ENCODE data around the gene LPGAT1. TPM values are rescaled to one million over a fixed set of nuclear protein-coding genes. Genes with fewer than 3 reads are reported as not detected.
"Not testable (repeated sequence)": the region's sequence is repeated elsewhere in the genome, so short reads cannot be mapped to it uniquely, and the experiment has no call there.

Gene LPGAT1
- total RNA-seq, 5 donors from 2014 or later (not counting 1 experiment from before 2014, with no cell fraction given), result 20.8 to 47.1 (median 31.4) TPM

DNA sequence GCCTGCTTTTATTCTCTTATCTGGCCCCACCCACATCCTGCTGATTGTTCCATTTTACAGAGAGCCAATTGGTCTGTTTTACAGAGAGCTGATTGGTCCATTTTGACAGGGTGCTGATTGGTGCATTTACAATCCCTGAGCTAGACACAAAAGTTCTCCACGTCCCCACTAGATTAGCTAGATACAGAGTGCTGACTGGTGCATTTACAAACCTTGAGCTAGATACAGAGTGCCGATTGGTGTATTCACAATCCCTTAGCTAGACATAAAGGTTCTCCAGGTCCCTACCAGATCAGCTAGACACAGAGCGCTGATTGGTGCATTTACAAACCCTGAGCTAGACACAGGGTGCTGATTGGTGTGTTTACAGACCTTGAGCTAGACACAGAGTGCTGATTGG, 43.2 kb upstream of the LPGAT1 start:
- not testable (repeated sequence) for H3K9me3 ChIP-seq

DNA sequence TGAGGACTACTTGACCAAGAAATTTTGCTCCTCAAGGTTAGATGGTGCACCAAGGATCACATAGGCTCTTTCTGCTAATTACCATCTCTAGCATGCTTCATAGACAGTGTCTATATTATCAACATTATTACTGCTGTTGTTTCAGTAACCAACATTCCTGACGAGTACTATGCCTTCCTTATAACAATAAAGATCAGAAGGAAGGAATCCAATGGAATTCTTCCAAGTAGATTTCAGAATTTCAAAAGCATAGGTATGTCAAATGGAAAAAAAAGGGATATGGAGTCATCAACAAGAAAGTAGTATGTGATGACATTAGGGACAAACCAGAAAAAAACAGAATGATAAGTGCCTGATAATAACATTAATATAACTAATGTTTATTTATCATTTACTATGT, 39.6 kb upstream of the LPGAT1 start:
- DNase-seq (no peak), ATAC-seq (replicated peaks in 1 of 4) (no peak)
- H3K9me3 ChIP-seq, result no peaks in the 10 kb centered on the region
- Mint-ChIP-seq H3K36me3 (peaks cover 11% of the 10 kb centered on the region), H3K4me3 (no peak overlapping the region), H3K9me3 (peaks cover 0 to 21% (median 19%) of the 10 kb centered on the region in 3 donors), H3K27me3 (peaks cover 8 to 9% of the 10 kb centered on the region in 2 donors), H3K27ac (no peak overlapping the region), H3K4me1 (no peaks in the 10 kb centered on the region)
- H3K27ac ChIP-seq (ENCODE audit: low read length), result no peak overlapping the region
- ChIA-PET CTCF (no interaction called here), POLR2A (no interaction called here)
- no peaks in the 10 kb centered on the region for H3K4me1 ChIP-seq (ENCODE audit: control insufficient read depth in 1 of 2, extremely low read depth in 1 of 2, insufficient read depth in 2 of 2, low read length in 2 of 2)
- H3K27me3 ChIP-seq (replicated peaks in 1 of 2; ENCODE audit: control insufficient read depth in 2 of 2, extremely low read depth in 1 of 2, insufficient read depth in 2 of 2, low read length in 1 of 2), result peaks cover 0 to 7% of the 10 kb centered on the region in 2 experiments
- no CpG with 5 or more reads among the region's 1 CpG for WGBS (ENCODE audit: insufficient coverage)
- H3K4me3 ChIP-seq (ENCODE audit: control insufficient read depth in 1 of 2, extremely low read depth in 1 of 2, low read length in 1 of 2), result no peak overlapping the region
- no peaks in the 10 kb centered on the region for H3K36me3 ChIP-seq (ENCODE audit: control insufficient read depth in 2 of 2, extremely low read depth in 1 of 2, insufficient read depth in 1 of 2, low read length in 1 of 2)

More for the DNA sequence above, 43.2 kb upstream of the LPGAT1 start:
- no CpG with 5 or more reads among the region's 3 CpGs for WGBS (ENCODE audit: insufficient coverage)
- H3K4me3 ChIP-seq (ENCODE audit: control insufficient read depth in 1 of 2, extremely low read depth in 1 of 2, low read length in 1 of 2); ATAC-seq (replicated peaks in 1 of 4); H3K27ac Mint-ChIP-seq; H3K36me3 Mint-ChIP-seq; DNase-seq; H3K36me3 ChIP-seq (ENCODE audit: control insufficient read depth in 2 of 2, extremely low read depth in 1 of 2, insufficient read depth in 1 of 2, low read length in 1 of 2); CTCF ChIA-PET; H3K9me3 Mint-ChIP-seq; H3K4me3 Mint-ChIP-seq; H3K4me1 ChIP-seq (ENCODE audit: control insufficient read depth in 1 of 2, extremely low read depth in 1 of 2, insufficient read depth in 2 of 2, low read length in 2 of 2); H3K4me1 Mint-ChIP-seq; POLR2A ChIA-PET; H3K27ac ChIP-seq (ENCODE audit: low read length): not testable (repeated sequence)
- H3K27me3 Mint-ChIP-seq, result peaks cover 8 to 10% of the 10 kb centered on the region in 2 donors
- peaks cover 0 to 10% of the 10 kb centered on the region in 2 experiments for H3K27me3 ChIP-seq (replicated peaks in 1 of 2; ENCODE audit: control insufficient read depth in 2 of 2, extremely low read depth in 1 of 2, insufficient read depth in 2 of 2, low read length in 1 of 2)

DNA sequence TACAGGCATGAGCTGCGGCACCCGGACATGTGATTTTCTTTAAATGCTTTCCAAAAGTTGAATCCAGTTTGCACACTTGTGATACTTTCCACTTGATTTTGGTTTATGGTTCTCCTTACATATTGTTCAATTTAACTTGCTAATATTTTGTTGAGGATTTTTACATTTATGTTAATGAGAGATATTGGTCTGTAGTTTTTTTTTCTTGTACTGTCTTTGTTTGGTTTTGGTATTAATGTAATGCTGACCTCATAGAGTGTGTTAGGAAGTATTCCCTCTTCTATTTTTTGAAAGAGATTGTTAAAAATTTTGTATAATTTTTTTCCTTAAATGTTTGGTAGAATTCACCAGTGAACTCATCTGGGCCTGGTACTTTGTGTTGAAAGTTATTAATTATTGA, 34.6 kb upstream of the LPGAT1 start:
- H3K4me1 Mint-ChIP-seq, result peaks cover 0 to 6% (median 2%) of the 10 kb centered on the region in 3 donors
- peaks cover 11% of the 10 kb centered on the region for H3K36me3 Mint-ChIP-seq
- peaks cover 0 to 26% (median 19%) of the 10 kb centered on the region in 3 donors for H3K9me3 Mint-ChIP-seq
- no peak overlapping the region for H3K27ac Mint-ChIP-seq
- ChIA-PET CTCF (interaction anchor here in 1 of 2 donors (0.6 kb wide), 1 partner anchor 500 kb away, joined by 4 read pairs; no protein-coding TSS in a partner anchor), POLR2A (no interaction called here)
- H3K36me3 ChIP-seq (ENCODE audit: control insufficient read depth in 2 of 2, extremely low read depth in 1 of 2, insufficient read depth in 1 of 2, low read length in 1 of 2), result no peaks in the 10 kb centered on the region
- H3K27me3 ChIP-seq (replicated peaks in 1 of 2; ENCODE audit: control insufficient read depth in 2 of 2, extremely low read depth in 1 of 2, insufficient read depth in 2 of 2, low read length in 1 of 2), result no peaks in the 10 kb centered on the region
- no peak for DNase-seq
- H3K4me3 ChIP-seq (ENCODE audit: control insufficient read depth in 1 of 2, extremely low read depth in 1 of 2, low read length in 1 of 2), result no peak overlapping the region
- peaks cover 0 to 4% of the 10 kb centered on the region in 2 donors for H3K27me3 Mint-ChIP-seq
- WGBS (ENCODE audit: insufficient coverage), result 83% methylated on average over 1 of the region's 2 CpGs
- H3K27ac ChIP-seq (ENCODE audit: low read length), result no peak overlapping the region
- H3K4me1 ChIP-seq (ENCODE audit: control insufficient read depth in 1 of 2, extremely low read depth in 1 of 2, insufficient read depth in 2 of 2, low read length in 2 of 2), result no peaks in the 10 kb centered on the region
- H3K9me3 ChIP-seq, result no peaks in the 10 kb centered on the region
- no peak for ATAC-seq (replicated peaks in 1 of 4)
- H3K4me3 Mint-ChIP-seq, result no peak overlapping the region

DNA sequence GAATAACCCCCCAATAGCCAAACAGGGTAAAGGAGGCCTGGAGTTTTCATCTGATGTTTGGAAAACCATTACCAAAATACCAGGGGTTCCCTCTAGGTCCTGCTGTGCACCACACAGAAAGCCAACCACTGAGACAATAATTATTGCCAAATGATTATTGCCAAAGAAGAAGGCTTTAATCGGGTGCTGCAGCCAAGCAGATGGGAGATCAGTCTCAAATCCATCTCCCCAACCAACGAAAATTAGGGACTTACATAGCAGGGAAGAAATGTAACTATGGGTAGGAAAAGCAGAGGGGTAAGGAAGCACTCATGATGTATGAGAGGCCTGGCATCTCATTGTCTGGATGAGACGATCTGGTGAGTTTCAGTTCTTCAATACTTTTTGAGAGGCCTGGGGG, 28.8 kb upstream of the LPGAT1 start:
- no peak for ATAC-seq (replicated peaks in 1 of 4)
- Histone ChIP-seq H3K27ac (ENCODE audit: low read length) (no peak overlapping the region), H3K27me3 (replicated peaks in 1 of 2; ENCODE audit: control insufficient read depth in 2 of 2, extremely low read depth in 1 of 2, insufficient read depth in 2 of 2, low read length in 1 of 2) (peaks cover 0 to 4% of the 10 kb centered on the region in 2 experiments), H3K4me1 (ENCODE audit: control insufficient read depth in 1 of 2, extremely low read depth in 1 of 2, insufficient read depth in 2 of 2, low read length in 2 of 2) (no peaks in the 10 kb centered on the region), H3K9me3 (no peaks in the 10 kb centered on the region), H3K36me3 (ENCODE audit: control insufficient read depth in 2 of 2, extremely low read depth in 1 of 2, insufficient read depth in 1 of 2, low read length in 1 of 2) (no peaks in the 10 kb centered on the region), H3K4me3 (ENCODE audit: control insufficient read depth in 1 of 2, extremely low read depth in 1 of 2, low read length in 1 of 2) (no peak overlapping the region)
- ChIA-PET CTCF (no interaction called here), POLR2A (no interaction called here)
- no peak for DNase-seq
- WGBS (ENCODE audit: insufficient coverage), result no CpG with 5 or more reads among the region's 3 CpGs
- H3K27ac Mint-ChIP-seq, result no peak overlapping the region
- no peak overlapping the region for H3K4me3 Mint-ChIP-seq
- H3K4me1 Mint-ChIP-seq, result peaks cover 0 to 6% (median 2%) of the 10 kb centered on the region in 3 donors
- no peaks in the 10 kb centered on the region for H3K27me3 Mint-ChIP-seq
- H3K36me3 Mint-ChIP-seq, result peaks cover 4% of the 10 kb centered on the region
- H3K9me3 Mint-ChIP-seq, result peaks cover 0 to 26% (median 8%) of the 10 kb centered on the region in 3 donors

DNA sequence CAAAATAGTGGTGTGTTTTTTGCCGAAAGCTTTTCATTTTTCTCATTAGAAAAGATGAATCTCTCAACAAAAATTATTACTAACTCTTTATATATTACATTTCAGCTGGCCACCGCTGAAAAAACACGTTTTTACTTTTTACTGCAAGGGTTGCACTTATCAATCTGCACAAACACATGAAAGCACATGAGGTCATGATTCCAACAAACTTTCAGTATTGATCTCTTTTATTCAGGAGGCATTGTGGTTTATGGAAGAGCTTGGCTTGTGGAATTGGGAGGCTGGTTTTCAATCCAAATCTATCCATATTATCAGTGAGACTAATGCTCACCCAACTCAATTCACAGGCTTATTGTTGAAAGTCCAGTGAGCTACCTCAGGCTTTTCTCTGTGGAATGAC, 20.6 kb upstream of the LPGAT1 start:
- Histone ChIP-seq H3K4me1 (ENCODE audit: control insufficient read depth in 1 of 2, extremely low read depth in 1 of 2, insufficient read depth in 2 of 2, low read length in 2 of 2) (no peaks in the 10 kb centered on the region), H3K9me3 (no peaks in the 10 kb centered on the region), H3K27me3 (replicated peaks in 1 of 2; ENCODE audit: control insufficient read depth in 2 of 2, extremely low read depth in 1 of 2, insufficient read depth in 2 of 2, low read length in 1 of 2) (peaks cover 0 to 3% of the 10 kb centered on the region in 2 experiments), H3K27ac (ENCODE audit: low read length) (no peak overlapping the region), H3K36me3 (ENCODE audit: control insufficient read depth in 2 of 2, extremely low read depth in 1 of 2, insufficient read depth in 1 of 2, low read length in 1 of 2) (no peaks in the 10 kb centered on the region), H3K4me3 (ENCODE audit: control insufficient read depth in 1 of 2, extremely low read depth in 1 of 2, low read length in 1 of 2) (no peak overlapping the region)
- peaks cover 3 to 7% (median 4%) of the 10 kb centered on the region in 3 donors for H3K9me3 Mint-ChIP-seq
- H3K4me1 Mint-ChIP-seq, result no peaks in the 10 kb centered on the region
- no peak overlapping the region for H3K27ac Mint-ChIP-seq
- no peaks in the 10 kb centered on the region for H3K27me3 Mint-ChIP-seq
- ATAC-seq (replicated peaks in 1 of 4) (no peak), DNase-seq (no peak)
- no CpG with 5 or more reads among the region's 3 CpGs for WGBS (ENCODE audit: insufficient coverage)
- ChIA-PET POLR2A (no interaction called here), CTCF (no interaction called here)
- H3K36me3 Mint-ChIP-seq, result no peaks in the 10 kb centered on the region
- H3K4me3 Mint-ChIP-seq, result no peak overlapping the region

DNA sequence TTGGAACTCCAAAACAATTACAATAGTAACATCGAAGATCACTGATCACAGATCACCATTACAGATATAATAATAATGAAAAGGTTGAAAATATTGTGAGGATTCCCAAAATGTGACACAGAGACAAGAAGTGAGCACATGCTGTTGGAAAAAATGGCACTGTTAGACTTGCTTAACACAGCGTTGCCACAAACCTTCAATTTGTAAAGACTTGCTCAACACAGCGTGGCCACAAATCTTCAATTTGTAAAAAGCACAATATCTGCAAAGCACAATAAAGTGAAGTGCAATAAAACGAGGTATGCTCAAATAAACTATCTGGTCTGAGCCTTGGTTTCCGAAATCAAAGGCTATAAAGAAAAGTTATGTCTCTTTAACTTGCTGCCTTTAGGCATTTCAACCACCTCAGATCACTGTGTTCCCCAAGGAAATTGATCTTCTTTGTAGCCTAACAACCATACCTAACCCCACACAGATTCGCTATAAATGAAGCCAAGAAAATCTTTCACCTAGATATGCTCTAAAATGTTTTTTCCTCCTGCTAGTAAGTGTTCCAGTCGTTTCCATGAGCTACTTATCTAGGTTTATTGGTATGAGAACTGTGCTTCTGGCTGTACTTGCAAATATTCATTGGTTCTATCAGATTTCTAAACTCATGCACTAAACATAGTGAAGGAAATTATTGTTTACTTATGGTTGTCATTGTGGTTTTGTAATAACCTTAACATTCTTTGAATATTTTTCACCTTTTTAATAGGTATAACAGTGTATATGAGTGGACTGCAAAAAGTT, 13.1 kb upstream of the LPGAT1 start:
- POLR2A ChIA-PET, result interaction anchor here in 1 of 2 donors (0.7 kb wide), 1 partner anchor 137 kb away, joined by 3 read pairs; no protein-coding TSS in a partner anchor
- no peaks in the 10 kb centered on the region for H3K36me3 Mint-ChIP-seq

More for the DNA sequence above, 13.1 kb upstream of the LPGAT1 start:
- Histone ChIP-seq H3K4me1 (ENCODE audit: control insufficient read depth in 1 of 2, extremely low read depth in 1 of 2, insufficient read depth in 2 of 2, low read length in 2 of 2) (peaks cover 3 to 4% of the 10 kb centered on the region in 2 experiments), H3K4me3 (ENCODE audit: control insufficient read depth in 1 of 2, extremely low read depth in 1 of 2, low read length in 1 of 2) (no peak overlapping the region), H3K36me3 (ENCODE audit: control insufficient read depth in 2 of 2, extremely low read depth in 1 of 2, insufficient read depth in 1 of 2, low read length in 1 of 2) (no peaks in the 10 kb centered on the region), H3K9me3 (no peaks in the 10 kb centered on the region), H3K27ac (ENCODE audit: low read length) (peak overlapping the region; percentile 37), H3K27me3 (replicated peaks in 1 of 2; ENCODE audit: control insufficient read depth in 2 of 2, extremely low read depth in 1 of 2, insufficient read depth in 2 of 2, low read length in 1 of 2) (no peaks in the 10 kb centered on the region)
- Mint-ChIP-seq H3K4me1 (peaks cover 24 to 27% (median 26%) of the 10 kb centered on the region in 3 donors), H3K27ac (peak overlapping the region; percentile 90 to 97), H3K27me3 (no peaks in the 10 kb centered on the region), H3K4me3 (peak overlapping the region in 2 of 3 donors; percentile 36 to 45), H3K9me3 (peaks cover 0 to 4% (median 4%) of the 10 kb centered on the region in 3 donors)
- no peak for ATAC-seq (replicated peaks in 1 of 4)
- CTCF ChIA-PET, result no interaction called here
- WGBS (ENCODE audit: insufficient coverage), result 89% methylated on average over 2 of the region's 7 CpGs
- no peak for DNase-seq
